SK-N-SH (cell line): Measurements from ENCODE around the gene SCAMP5.

Experiments used
- CTCF ChIP-seq: fragments of 200-600 bp; sonication (generic); IDR thresholded peaks from 2 replicates; pipeline ENCODE4 v1.6.1; 2017; ENCODE audit warnings: antibody characterized with exemption, mild to moderate bottlenecking, moderate library complexity
- TAF1 ChIP-seq: IDR thresholded peaks from 2 replicates; pipeline ENCODE4 v1.6.1; 2012; ENCODE audit warnings: low read depth, mild to moderate bottlenecking, low read length, moderate library complexity, borderline replicate concordance
- YY1 ChIP-seq: IDR thresholded peaks from 2 replicates; pipeline ENCODE4 v1.4.0; 2012; ENCODE audit warnings: low read depth, mild to moderate bottlenecking

- no peak for TF ChIP-seq YY1
- no peak for TF ChIP-seq TAF1
- no peak for TF ChIP-seq CTCF
Measured at GRCh38 chr15:74958908-74959585, 36.3 kb upstream of the SCAMP5 start.
